GM04504 (cell line): ENCODE data around the gene DNAH14.
"Not testable (repeated sequence)": the region's sequence is repeated elsewhere in the genome, so short reads cannot be mapped to it uniquely, and the experiment has no call there.

ENCODE experiments used
- DNase-seq: peaks from one replicate; pipeline ENCODE4 v3.0.0-alpha.2; 2012; ENCODE audit warnings: low read depth

The DNAH14 gene

GRCh38 chr1:225348400-225348799 is 418.9 kb downstream of the DNAH14 start:
- no peak for DNase-seq

- DNase-seq, result no peak
These were observed 420.4 kb downstream of the DNAH14 start for GRCh38 chr1:225349826-225350225.

- no peak for DNase-seq
These were observed 421.4 kb downstream of the DNAH14 start for GRCh38 chr1:225350872-225351271.

GRCh38 chr1:225354906-225355305 is 425.4 kb downstream of the DNAH14 start:
- no peak for DNase-seq

- DNase-seq, result no peak
These were observed 426.4 kb downstream of the DNAH14 start for GRCh38 chr1:225355863-225356262.

GRCh38 chr1:225360119-225360518 is 430.6 kb downstream of the DNAH14 start:
- no peak for DNase-seq

GRCh38 chr1:225361176-225361575 is 431.7 kb downstream of the DNAH14 start:
- no peak for DNase-seq

GRCh38 chr1:225362805-225363204 is 433.3 kb downstream of the DNAH14 start:
- no peak for DNase-seq

GRCh38 chr1:225364439-225364838 is 435.0 kb downstream of the DNAH14 start:
- DNase-seq, result no peak

- no peak for DNase-seq
These were observed 436.5 kb downstream of the DNAH14 start for GRCh38 chr1:225366018-225366417.

- no peak for DNase-seq
These were observed 437.1 kb downstream of the DNAH14 start for GRCh38 chr1:225366552-225366951.

- DNase-seq, result no peak
These were observed 438.6 kb downstream of the DNAH14 start for GRCh38 chr1:225368036-225368552.

- DNase-seq, result no peak
These were observed 442.0 kb downstream of the DNAH14 start for GRCh38 chr1:225371366-225372010.

- DNase-seq, result no peak
These were observed 443.7 kb downstream of the DNAH14 start for GRCh38 chr1:225373155-225373554.

GRCh38 chr1:225374996-225375395 is 445.5 kb downstream of the DNAH14 start:
- DNase-seq, result no peak

GRCh38 chr1:225378880-225379279 is 449.4 kb downstream of the DNAH14 start:
- DNase-seq, result peak; percentile 73

- no peak for DNase-seq
These were observed 451.2 kb downstream of the DNAH14 start for GRCh38 chr1:225380691-225381090.

- DNase-seq, result not testable (repeated sequence)
These were observed 457.4 kb downstream of the DNAH14 start for GRCh38 chr1:225386860-225387259.

GRCh38 chr1:225388372-225388771 is 458.9 kb downstream of the DNAH14 start:
- DNase-seq, result no peak

GRCh38 chr1:225389843-225390242 is 460.4 kb downstream of the DNAH14 start:
- DNase-seq, result no peak

GRCh38 chr1:225396357-225396756 is 466.9 kb downstream of the DNAH14 start:
- DNase-seq, result no peak

GRCh38 chr1:225400968-225401367 is 471.5 kb downstream of the DNAH14 start:
- DNase-seq, result no peak

- DNase-seq, result no peak
These were observed 477.7 kb downstream of the DNAH14 start for GRCh38 chr1:225406976-225407725.
